ENCODE results near the gene GNAQ.

DNA sequence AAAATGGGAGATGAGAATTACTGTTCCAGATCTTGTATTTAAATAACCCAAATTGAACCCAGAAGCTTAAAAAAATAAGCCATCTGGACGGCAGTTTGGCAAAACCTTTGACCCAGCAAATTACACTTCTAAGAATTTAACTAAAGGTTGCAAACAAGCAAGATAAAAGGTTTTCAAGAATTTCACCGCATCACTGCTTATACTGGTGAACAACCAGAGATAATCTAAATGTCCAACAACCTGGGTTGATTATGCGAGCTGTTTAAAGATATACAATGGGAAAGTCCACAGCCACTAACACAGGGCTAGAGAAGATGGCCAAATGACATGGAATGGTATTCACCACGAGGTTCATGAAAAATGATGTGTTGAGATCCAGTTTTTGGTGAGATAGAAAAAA, 149.3 kb downstream of the GNAQ start:
- TF ChIP-seq, protein P1, sequence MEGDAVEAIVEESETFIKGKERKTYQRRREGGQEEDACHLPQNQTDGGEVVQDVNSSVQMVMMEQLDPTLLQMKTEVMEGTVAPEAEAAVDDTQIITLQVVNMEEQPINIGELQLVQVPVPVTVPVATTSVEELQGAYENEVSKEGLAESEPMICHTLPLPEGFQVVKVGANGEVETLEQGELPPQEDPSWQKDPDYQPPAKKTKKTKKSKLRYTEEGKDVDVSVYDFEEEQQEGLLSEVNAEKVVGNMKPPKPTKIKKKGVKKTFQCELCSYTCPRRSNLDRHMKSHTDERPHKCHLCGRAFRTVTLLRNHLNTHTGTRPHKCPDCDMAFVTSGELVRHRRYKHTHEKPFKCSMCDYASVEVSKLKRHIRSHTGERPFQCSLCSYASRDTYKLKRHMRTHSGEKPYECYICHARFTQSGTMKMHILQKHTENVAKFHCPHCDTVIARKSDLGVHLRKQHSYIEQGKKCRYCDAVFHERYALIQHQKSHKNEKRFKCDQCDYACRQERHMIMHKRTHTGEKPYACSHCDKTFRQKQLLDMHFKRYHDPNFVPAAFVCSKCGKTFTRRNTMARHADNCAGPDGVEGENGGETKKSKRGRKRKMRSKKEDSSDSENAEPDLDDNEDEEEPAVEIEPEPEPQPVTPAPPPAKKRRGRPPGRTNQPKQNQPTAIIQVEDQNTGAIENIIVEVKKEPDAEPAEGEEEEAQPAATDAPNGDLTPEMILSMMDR (IDR thresholded peaks at IDR 0.05): no peak
- TF ChIP-seq POLR2A (IDR thresholded peaks at IDR 0.05): no peak

Measured in lower leg skin (tissue), 3 donors.